HG02852 (cell line): ENCODE results near the gene TOP3B.

Source experiments
- ATAC-seq: cut with Tn5 transposase; IDR thresholded peaks from one replicate; pipeline ENCODE4 v1.9.1; 2021; ENCODE audit warnings: mild to moderate bottlenecking, moderate library complexity; ENCODE audit not compliant: unreplicated experiment

Gene TOP3B

GRCh38 chr22:21982338-21982965 lies at the start of gene TOP3B:
TSS of gene TOP3B (minus strand) at chr22:21982787. CDS start at chr22:21975709, 7,078 bp downstream.
- ATAC-seq = peak; percentile 51

- ATAC-seq = no peak
Measured at GRCh38 chr22:22031183-22031945, 48.8 kb upstream of the TOP3B start.

- ATAC-seq = peak; percentile 49
Measured at GRCh38 chr22:22030493-22031182, 48.1 kb upstream of the TOP3B start.

GRCh38 chr22:22027955-22028354 lies 45.4 kb upstream of the TOP3B start:
- no peak for ATAC-seq

- ATAC-seq = peak; percentile 52
Measured at GRCh38 chr22:22026157-22026831, 43.7 kb upstream of the TOP3B start.

- ATAC-seq = no peak
Measured at GRCh38 chr22:22025320-22026156, 43.0 kb upstream of the TOP3B start.

GRCh38 chr22:22024440-22024839 lies 41.9 kb upstream of the TOP3B start:
- ATAC-seq = no peak

GRCh38 chr22:22023581-22024137 lies 41.1 kb upstream of the TOP3B start:
- ATAC-seq = no peak

- no peak for ATAC-seq
Measured at GRCh38 chr22:22022947-22023534, 40.5 kb upstream of the TOP3B start.

- no peak for ATAC-seq
Measured at GRCh38 chr22:22022255-22022840, 39.8 kb upstream of the TOP3B start.

GRCh38 chr22:22021162-22021750 lies 38.7 kb upstream of the TOP3B start:
- no peak for ATAC-seq

- ATAC-seq = no peak
Measured at GRCh38 chr22:22020425-22020852, 37.9 kb upstream of the TOP3B start.

- ATAC-seq = no peak
Measured at GRCh38 chr22:22019659-22020424, 37.3 kb upstream of the TOP3B start.

- no peak for ATAC-seq
Measured at GRCh38 chr22:22018825-22019658, 36.5 kb upstream of the TOP3B start.

GRCh38 chr22:22015631-22016030 lies 33.0 kb upstream of the TOP3B start:
- no peak for ATAC-seq

GRCh38 chr22:22014285-22014659 lies 31.7 kb upstream of the TOP3B start:
- no peak for ATAC-seq

GRCh38 chr22:22013559-22014284 lies 31.1 kb upstream of the TOP3B start:
- no peak for ATAC-seq
